HepG2 (cell line): ENCODE data around the gene MRFAP1. TPM values are rescaled to one million over a fixed set of nuclear protein-coding genes. Genes with fewer than 3 reads are reported as not detected.

ENCODE experiments used
- BHLHE40 ChIP-seq: IDR thresholded peaks from 2 replicates; pipeline ENCODE4 v1.6.1; 2011; ENCODE audit warnings: low read length, improper control_type of control experiment
- CHCHD3 ChIP-seq: sonication (generic); formaldehyde crosslinking; IDR thresholded peaks from 2 replicates; pipeline ENCODE4 v1.8.0; 2022; ENCODE audit warnings: mild to moderate bottlenecking, missing genetic modification reagents, moderate library complexity
- ETV5 ChIP-seq: IDR thresholded peaks from 2 replicates; pipeline ENCODE4 v1.6.1; 2018; ENCODE audit warnings: missing biosample characterization, missing genetic modification reagents, inconsistent platforms, borderline replicate concordance
- FOXA3 ChIP-seq: IDR thresholded peaks from 2 replicates; pipeline ENCODE4 v1.6.1; 2016; ENCODE audit warnings: missing genetic modification reagents, missing compliant biosample characterization
- HES4 ChIP-seq: sonication (generic); formaldehyde crosslinking; IDR thresholded peaks from 2 replicates; pipeline ENCODE4 v1.9.0; 2021; ENCODE audit warnings: mild to moderate bottlenecking, missing genetic modification reagents, borderline replicate concordance
- IKZF4 ChIP-seq: sonication (generic); formaldehyde crosslinking; IDR thresholded peaks from 2 replicates; pipeline ENCODE4 v1.5.1; 2020; ENCODE audit warnings: borderline replicate concordance, mild to moderate bottlenecking, low read depth, missing genetic modification reagents; ENCODE audit errors: not compliant biosample characterization
- PHB2 ChIP-seq: fragments of 450-650 bp; IDR thresholded peaks from 2 replicates; pipeline ENCODE4 v1.6.1; 2018; ENCODE audit not compliant: partially characterized antibody
- REPIN1 ChIP-seq: sonication (generic); formaldehyde crosslinking; IDR thresholded peaks from 2 replicates; pipeline ENCODE4 v1.8.0; 2022; ENCODE audit warnings: missing genetic modification reagents, low read depth, mild to moderate bottlenecking, borderline replicate concordance
- RXRB ChIP-seq: IDR thresholded peaks from 2 replicates; pipeline ENCODE4 v1.6.1; 2016; ENCODE audit warnings: borderline replicate concordance, missing genetic modification reagents, missing compliant biosample characterization
- SETDB1 ChIP-seq: sonication (generic); formaldehyde crosslinking; IDR thresholded peaks from 2 replicates; pipeline ENCODE4 v1.5.1; 2020; ENCODE audit warnings: missing genetic modification reagents, mild to moderate bottlenecking, borderline replicate concordance
- SRSF1 ChIP-seq: fragments of 200-400 bp; formaldehyde crosslinking; optimal IDR thresholded peaks from 2 replicates; pipeline ENCODE3; 2017; ENCODE audit warnings: mild to moderate bottlenecking, low read depth, low read length, moderate library complexity
- STAT6 ChIP-seq: sonication (generic); formaldehyde crosslinking; IDR thresholded peaks from 2 replicates; pipeline ENCODE4 v1.4.0; 2020; ENCODE audit warnings: missing genetic modification reagents, mild to moderate bottlenecking, borderline replicate concordance
- ZHX2 ChIP-seq, 2 experiments: sonication (generic) in 1 of 2; formaldehyde crosslinking in 1 of 2; IDR thresholded peaks; 2 replicates each; pipeline versions ENCODE4 v1.6.1 to v1.9.0; 2014 to 2022; ENCODE audit warnings: antibody characterized with exemption in 1 of 2, borderline replicate concordance in 1 of 2, inconsistent platforms in 1 of 2, low read depth in 1 of 2, missing genetic modification reagents in 1 of 2
- ZNF337 ChIP-seq: sonication (generic); formaldehyde crosslinking; IDR thresholded peaks from 2 replicates; pipeline ENCODE4 v1.5.1; 2020; ENCODE audit warnings: missing genetic modification reagents, low read depth, mild to moderate bottlenecking, borderline replicate concordance
- ZNF740 ChIP-seq: sonication (generic); formaldehyde crosslinking; IDR thresholded peaks from 2 replicates; pipeline ENCODE4 v1.4.0; 2020; ENCODE audit warnings: missing genetic modification reagents
- ZNF772 ChIP-seq: sonication (generic); formaldehyde crosslinking; IDR thresholded peaks from 2 replicates; pipeline ENCODE4 v1.5.0; 2020; ENCODE audit warnings: mild to moderate bottlenecking, missing genetic modification reagents
- ZNF781 ChIP-seq: sonication (generic); formaldehyde crosslinking; IDR thresholded peaks from 2 replicates; pipeline ENCODE4 v1.5.1; 2020; ENCODE audit warnings: borderline replicate concordance, mild to moderate bottlenecking, missing genetic modification reagents; ENCODE audit errors: not compliant biosample characterization
- ZNF83 ChIP-seq: sonication (generic); formaldehyde crosslinking; IDR thresholded peaks from 2 replicates; pipeline ENCODE4 v1.4.0; 2020; ENCODE audit warnings: missing genetic modification reagents, mild to moderate bottlenecking, borderline replicate concordance
- ZNF879 ChIP-seq: sonication (generic); formaldehyde crosslinking; IDR thresholded peaks from 2 replicates; pipeline ENCODE4 v1.8.1; 2023; ENCODE audit warnings: missing genetic modification reagents
- polyA plus RNA-seq, 8 experiments: library from polyadenylated mRNA; depleted of rRNA in 3 of 8; stranded (reverse) in 7 of 8; unstranded in 1 of 8; fragments of >200 nt; fragmentation: Illumina TruSeq in 4 of 8; extraction: Trizol in 4 of 8; gene quantifications; 2 replicates each; pipeline versions ENCODE4 v1.2.1 to v1.2.3, GENCODE V29; 2011 to 2016; ENCODE audit warnings: low read depth in 4 of 8, missing spikeins in 1 of 8, mixed read lengths in 1 of 8; ENCODE audit not compliant: insufficient read depth in 1 of 8
- total RNA-seq, 5 experiments: library from RNA; depleted of rRNA; stranded (reverse); fragments of >200 nt; fragmentation: Illumina TruSeq; extraction: Trizol; gene quantifications; 2 replicates each; pipeline ENCODE4 v1.2.3, GENCODE V29; 2016; ENCODE audit warnings: low read depth in 1 of 5

MRFAP1 gene
- total and polyA plus RNA-seq, 2 of the 13 experiments (the other 11 are each of a cell fraction or from before 2014, with no cell fraction given) = 112 to 158 TPM

GRCh38 chr4:6673660-6674499, 33.4 kb downstream of the MRFAP1 start (continued):
- peak; percentile 32; the same call in 1 of the 2 replicates for TF ChIP-seq ZHX2 (IDR thresholded peaks at IDR 0.05; ENCODE audit: low read depth)
- TF ChIP-seq ZHX2 (CRISPR knock-in tag; IDR thresholded peaks at IDR 0.05; ENCODE audit: borderline replicate concordance) = no peak
- peak; percentile 96 for TF ChIP-seq ZNF879
- TF ChIP-seq CHCHD3 (CRISPR knock-in tag) = peak; percentile 84; the same call in 1 of the 2 replicates
- 0 out of 2 replicates have a peak, but pooled peaks have one; percentile 26 for TF ChIP-seq FOXA3 (CRISPR knock-in tag)
- TF ChIP-seq ZNF772 (CRISPR knock-in tag) = peak; percentile 96
- TF ChIP-seq REPIN1 (CRISPR knock-in tag) = peak; percentile 84; the same call in 1 of the 2 replicates
- no peak for TF ChIP-seq ZNF337 (CRISPR knock-in tag)
- TF ChIP-seq BHLHE40 = peak; percentile 43; the same call in 1 of the 2 replicates
- TF ChIP-seq IKZF4 = no peak
- TF ChIP-seq SETDB1 = no peak
- peak; percentile 91 for TF ChIP-seq HES4 (CRISPR knock-in tag)
- 0 out of 2 replicates have a peak, but pooled peaks have one; percentile 61 for TF ChIP-seq RXRB (CRISPR knock-in tag)
- no peak for TF ChIP-seq STAT6 (CRISPR knock-in tag)
- TF ChIP-seq ZNF740 (CRISPR knock-in tag) = no peak
- TF ChIP-seq PHB2 = no peak
- TF ChIP-seq ZNF83 (CRISPR knock-in tag) = peak; percentile 70; the same call in 1 of the 2 replicates
- peak; percentile 48; the same call in 1 of the 2 replicates for TF ChIP-seq ETV5 (CRISPR knock-in tag)
- peak; percentile 58 for TF ChIP-seq ZNF781 (CRISPR knock-in tag)
- no peak for TF ChIP-seq SRSF1
